HT-29 (cell line): ENCODE measurements around the gene MYO1F. TPM values are rescaled to one million over a fixed set of nuclear protein-coding genes. Genes with fewer than 3 reads are reported as not detected.
"Not testable (repeated sequence)": the region's sequence is repeated elsewhere in the genome, so short reads cannot be mapped to it uniquely, and the experiment has no call there.

ENCODE experiments used
- DNase-seq: peaks from one replicate; pipeline ENCODE4 v3.0.0-alpha.2; 2015; ENCODE audit warnings: low spot score
- total RNA-seq: library from RNA; depleted of rRNA; stranded (reverse); fragments of >200 nt; shearing (Covaris generic); gene quantifications from 2 replicates; pipeline ENCODE4 v1.2.3, GENCODE V29; 2014

Gene MYO1F
- total RNA-seq, 1 experiment from 2014 or later: not detected

DNA sequence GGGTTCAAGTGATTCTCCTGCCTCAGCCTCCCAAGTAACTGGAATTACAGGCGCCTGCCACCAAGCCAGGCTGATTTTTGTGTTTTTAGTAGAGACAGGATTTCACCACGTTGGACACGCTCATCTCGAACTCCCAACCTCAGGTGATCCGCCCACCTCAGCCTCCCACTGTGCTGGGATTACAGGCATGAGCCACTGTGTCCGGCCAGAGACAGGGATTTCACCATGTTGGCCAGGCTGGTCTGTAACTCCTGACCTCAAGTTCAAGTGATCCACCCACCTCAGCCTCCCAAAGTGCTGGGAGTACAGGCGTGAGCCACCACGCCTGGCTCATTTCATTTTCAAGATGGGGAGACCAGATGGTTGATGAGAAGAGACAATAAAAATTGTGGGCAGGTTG, 12.4 kb downstream of the MYO1F start:
- not testable (repeated sequence) for DNase-seq

DNA sequence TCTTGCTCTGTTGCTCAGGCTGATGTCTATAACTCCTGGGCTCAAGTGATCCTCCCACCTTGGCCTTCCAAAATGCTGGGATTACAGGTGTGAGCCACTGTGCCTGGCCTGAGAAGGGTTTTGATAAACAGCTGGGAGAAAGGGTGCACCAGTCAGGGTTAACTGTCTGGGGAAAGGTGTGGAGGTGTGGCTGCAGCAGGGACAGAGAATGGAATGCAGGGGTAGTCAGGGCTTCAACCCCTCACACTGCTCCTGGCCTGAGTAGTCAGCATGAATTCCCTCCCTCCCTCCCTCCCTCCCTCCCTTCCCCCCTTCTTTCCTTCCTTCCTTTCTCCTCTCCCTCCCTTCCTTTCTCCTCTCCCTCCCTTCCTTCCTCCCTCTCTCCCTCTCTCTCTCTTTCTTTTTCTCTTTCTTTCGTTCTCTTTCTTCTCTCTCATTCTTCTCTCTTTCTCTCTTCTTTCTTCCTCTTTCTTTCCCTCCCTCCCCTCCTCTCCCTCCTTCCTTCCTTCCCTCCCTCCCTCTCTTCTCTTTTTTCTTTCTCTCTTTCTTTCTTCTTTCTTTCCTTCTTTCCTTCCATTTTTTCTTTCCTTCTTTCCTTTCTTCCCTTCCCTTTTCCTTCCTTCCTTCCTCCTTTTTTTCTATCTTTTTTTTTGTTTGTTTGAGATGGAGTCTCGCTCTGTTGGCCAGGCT, 16.0 kb downstream of the MYO1F start:
- no peak for DNase-seq

DNA sequence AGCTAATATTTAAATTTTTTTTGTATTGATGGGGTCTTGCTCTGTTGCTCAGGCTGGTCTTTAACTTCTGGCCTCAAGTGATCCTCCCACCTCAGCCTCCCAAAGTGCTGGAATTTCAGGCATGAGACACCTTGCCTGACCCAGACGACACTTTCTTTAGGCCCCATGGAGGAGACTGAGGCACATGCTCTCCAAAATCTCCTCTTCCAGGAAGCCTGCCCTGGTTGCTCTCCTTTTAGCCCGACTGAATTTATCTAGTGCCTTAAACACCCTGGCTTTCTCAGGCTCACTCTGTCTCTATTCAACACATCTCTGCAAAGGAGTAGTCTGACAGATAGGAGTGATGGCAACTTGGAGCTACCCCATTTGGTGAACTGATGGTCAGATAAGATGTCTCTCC, 18.9 kb downstream of the MYO1F start:
- DNase-seq: no peak

DNA sequence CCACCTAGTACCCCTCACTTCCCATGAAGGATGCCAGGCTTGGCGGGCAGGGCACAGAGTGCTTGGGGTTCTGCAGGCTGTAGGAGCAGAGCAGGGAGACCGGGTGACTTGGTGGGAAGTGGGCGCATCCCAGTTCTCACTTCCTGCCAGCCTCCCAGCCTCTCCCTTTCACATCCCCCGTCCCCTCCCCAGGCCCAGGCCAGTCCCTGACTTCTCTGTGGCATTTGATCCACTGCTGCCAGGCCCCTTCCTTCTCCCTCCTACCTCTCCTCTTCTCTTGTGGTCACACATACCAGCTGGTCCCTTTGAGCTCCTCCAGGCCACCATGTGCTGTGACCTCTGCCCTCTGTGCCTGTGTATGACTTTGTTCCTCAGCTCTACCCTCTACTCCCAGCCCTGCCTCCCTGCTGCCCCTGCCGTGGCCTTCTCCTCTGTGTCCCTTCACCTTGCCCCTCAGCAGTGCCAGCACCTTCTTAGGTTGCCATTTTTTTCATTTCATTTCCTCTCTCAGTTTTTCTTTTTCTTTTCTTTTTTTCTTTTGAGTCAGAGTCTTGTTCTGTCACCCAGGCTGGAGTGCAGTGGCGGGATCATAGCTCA, 19.5 kb downstream of the MYO1F start:
- no peak for DNase-seq

DNA sequence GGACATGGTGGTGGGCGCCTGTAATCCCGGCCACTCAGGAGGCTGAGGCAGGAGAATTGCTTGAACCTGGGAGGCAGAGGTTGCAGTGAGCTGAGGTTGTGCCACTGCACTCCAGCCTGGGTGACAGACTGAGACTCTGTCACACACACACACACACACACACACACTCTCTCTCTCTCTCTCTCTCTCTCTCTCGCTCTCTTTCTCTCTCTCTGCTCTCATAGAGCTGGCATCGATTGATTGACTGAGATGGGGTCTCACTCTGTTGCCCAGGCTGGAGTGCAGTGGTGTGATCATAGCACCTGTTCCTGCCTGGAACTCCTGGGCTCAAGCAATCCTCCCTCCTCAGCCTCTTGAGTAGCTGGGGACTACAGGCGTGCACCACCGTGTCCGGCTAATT, 23.5 kb downstream of the MYO1F start:
- not testable (repeated sequence) for DNase-seq

DNA sequence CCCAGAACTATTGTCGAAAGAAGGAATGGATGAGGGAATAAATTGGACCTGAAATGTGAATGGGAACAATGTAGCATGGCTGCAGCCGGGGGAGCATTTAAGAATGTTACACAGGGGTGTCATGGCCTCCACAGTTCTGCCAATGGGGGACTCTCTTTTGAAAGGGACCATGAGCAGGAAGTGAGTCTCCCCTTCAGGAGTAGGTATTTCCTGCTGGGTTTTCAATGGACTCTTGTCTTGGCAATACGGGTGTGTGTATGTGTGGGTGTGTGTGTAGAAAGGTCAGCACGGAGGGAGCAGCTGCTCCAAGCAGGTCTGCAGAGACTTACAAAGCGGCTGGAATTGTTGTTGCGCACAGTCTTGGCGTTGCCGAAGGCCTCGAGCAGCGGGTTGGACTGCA, 24.4 kb downstream of the MYO1F start:
- DNase-seq: peak; percentile 45

DNA sequence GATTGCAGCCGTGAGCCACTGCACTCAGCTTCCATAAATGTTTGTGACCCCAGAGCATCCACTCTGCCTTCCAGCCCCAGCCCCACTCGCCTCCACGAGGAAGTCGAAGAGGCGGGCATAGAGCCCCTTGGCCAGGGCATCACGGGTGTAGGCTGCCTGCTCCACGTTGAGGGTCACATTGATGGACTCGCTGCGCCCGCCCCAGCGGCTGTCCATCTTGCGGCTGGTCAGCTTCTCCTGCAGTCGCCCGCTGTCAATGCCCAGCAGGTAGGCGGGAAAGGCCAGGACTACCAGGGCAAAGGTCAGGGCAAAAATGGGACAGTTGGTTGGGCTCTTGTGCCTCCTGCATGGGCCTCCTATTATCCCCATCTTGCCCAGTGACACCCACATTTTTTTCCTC, 27.2 kb downstream of the MYO1F start:
- no peak for DNase-seq

DNA sequence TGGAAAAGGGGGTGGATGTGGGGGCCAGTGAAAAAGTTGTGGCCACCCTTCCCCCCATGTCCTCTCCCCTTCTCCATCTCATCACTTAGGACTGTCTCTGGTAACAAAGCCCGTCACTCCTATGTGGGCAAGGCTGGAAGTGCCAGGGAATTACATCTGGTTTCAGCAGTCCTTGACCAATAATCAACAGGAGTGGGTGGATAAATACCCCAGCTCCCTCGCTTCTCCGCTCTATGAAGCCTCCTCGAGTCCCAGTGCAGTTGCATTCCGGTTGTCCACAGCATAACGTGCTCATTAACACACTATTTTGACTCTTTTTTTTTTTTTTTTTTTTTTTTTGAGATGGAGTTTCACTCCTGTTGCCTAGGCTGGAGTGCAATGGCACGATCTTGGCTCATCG, 31.5 kb downstream of the MYO1F start:
- no peak for DNase-seq

DNA sequence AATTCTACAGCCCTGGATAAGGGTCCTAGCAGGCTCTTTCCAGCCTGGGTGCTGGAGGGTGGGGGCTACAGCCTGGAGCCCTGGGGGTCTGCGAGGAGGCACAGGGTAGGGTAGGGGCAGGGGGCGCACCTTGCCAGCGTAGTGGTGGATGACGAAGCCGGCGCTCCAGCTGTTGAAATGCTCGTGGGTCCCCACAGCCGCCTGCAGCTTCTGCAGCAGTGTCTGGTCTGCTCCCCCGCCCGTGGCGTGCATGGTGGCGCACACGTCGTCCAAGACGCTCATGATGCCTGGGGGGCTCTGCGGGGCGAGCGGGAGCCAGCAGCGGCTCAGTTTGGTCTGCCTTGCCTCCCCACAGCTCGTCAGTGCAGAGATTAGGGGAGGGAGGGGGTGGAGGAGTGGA, 33.1 kb downstream of the MYO1F start:
- no peak for DNase-seq

DNA sequence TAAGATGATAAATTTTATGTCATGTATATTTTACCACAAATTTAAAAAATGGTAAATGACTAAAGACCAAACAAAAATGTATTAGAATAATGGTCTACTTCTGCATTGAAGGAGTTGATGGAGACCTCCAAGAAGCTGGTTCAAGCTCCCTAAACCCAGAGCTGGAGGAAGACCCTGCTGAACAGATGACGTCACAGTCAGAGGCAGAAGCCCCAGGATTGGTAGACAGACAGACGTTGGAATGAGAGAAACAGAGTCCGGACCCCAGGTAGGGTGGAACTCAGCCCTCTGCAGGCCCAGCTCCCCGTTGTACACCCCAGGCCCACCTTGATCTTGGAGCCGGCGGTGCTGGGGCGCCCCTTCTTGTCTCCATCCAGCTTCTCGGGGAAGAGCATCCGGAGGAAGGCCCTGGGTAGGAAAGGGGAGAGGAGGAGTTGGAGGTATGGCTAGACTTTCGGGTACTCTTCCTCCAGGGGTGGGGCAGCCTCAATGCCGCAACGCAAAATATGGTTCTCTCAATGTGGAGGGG, 37.6 kb downstream of the MYO1F start:
- no peak for DNase-seq

DNA sequence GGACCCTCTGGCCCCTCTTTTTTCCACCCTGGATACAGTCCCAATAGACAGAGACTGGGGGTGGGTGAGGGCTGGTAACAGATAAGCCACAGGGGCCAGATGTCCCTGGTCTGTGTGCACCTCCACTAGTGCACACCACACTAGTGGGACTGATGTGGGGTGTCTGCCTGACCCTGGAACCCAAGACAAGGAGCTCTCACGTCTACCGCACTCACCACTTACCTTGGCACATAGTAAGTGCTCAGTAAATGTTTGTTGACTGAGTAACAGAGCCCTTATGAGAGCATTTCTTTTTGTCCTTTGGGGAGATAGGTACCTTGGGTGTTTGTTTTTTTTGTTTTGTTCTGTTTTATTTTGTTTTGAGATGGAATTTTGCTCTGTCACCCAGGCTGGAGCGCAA, 40.1 kb downstream of the MYO1F start:
- no peak for DNase-seq

DNA sequence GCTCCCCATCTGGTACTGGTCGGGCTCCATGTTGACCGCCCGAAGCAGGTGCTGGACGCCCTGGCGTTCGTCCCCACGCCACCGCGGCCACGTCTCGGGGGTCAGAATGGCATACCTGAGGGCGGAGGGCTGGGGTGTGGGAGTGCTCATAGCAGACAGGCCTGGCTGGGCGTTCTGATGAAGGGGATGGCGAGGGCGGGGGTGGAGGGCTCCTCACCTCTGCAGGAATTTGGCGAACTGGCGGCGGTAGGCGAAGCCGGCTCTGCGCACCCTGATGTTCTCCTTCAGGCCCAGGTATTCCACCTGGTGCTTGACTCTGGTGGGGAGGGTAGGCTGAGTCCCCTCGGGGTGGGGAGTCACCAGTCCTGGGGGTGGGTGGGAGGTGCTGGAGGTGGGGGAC, 41.0 kb downstream of the MYO1F start:
- no peak for DNase-seq

DNA sequence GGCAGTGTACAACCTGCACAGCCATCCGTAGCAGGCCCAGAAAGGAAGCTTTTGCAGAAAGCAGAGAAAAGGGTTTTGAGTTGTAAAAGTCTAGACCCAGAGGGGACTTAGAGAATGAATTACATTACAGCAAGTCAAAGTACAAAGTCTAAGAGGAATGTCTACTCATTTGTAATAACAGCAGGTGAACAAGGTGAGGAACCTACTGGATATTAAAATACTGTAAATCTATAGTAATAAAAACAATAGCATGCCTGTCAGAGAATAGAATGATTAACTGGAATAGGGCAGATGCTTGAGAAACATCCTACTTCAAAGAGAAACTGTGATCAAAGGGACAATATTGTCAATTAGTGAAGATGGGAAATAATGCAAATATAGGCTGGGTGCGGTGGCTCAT, 45.0 kb downstream of the MYO1F start:
- no peak for DNase-seq

DNA sequence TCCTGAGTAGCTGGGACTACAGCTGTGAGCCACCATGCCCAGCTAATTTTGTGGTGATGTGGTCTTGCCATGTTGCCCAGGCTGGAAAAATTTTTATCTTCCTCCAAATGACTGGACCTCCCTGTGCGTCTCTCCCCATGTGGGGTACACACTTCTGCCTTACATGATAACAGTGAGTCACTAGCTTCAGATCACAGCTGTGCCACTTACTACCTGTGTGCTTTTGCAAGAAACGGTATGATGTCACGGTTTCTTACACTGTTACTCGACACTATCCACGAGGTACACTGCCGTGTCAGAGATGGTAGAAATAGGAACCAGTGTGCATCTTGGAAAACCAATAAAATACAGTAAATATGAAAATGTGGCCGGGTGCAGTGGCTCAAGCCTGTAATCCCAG, 45.8 kb downstream of the MYO1F start:
- no peak for DNase-seq

DNA sequence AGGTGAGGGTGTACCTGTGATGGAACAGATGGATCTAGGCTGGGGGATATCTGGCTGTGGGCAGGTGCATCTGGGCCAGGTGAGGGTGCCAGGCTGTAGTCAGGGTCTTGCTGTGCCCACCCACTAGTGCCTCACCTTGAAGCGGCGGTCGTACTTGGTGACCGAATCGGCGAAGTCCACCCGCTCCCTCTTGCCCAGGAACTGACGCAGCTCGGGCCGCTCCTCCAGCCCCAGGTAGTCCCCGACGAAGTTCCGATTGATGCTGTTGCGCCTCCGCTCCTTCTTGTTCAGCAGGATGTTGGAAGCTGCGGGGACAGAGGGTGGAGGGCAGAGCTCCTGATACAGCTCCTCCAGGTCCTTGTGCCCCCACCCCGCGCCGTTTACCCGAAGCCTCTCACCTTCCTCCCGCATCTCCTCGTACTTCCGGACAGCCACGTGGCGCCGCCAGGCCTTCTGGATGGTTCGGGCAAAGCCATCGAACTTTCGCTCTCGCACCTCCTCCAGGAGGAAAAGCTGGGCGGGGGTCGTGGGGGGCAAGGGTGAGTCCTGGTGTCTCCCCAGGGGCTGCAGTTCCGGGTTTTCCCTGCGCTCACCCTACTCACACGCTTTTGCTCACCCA, 47.1 kb downstream of the MYO1F start:
- DNase-seq: no peak

DNA sequence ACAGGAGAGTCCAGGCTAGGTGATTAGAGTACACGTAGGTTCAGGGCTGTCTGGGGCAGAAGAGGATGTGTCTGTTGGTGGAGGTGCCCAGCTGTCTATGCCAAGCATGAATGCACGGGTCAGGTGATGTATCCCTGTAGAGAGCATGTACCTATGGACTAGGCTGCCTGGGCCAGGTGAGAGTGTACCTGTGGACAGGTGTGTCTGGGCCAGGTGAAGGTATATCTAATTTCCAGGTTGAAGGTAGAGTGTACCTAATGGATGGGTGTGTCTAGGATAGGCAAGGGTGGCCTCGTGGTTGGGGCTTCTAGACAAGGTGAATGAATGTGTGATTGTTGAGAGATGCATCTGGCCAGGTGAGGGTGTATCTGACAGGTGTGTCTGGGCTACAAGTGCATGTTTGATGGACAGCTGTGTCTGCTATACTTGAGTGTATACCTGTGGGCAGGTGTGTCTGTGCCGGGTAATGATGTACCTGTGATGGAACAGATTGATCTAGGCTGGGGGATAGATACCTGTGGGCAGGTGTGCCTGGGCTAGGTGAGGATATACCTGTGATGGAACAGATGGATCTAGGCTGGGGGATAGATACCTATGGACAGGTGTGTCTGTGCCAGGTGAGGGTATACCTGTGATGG, 47.8 kb downstream of the MYO1F start:
- DNase-seq: no peak

DNA sequence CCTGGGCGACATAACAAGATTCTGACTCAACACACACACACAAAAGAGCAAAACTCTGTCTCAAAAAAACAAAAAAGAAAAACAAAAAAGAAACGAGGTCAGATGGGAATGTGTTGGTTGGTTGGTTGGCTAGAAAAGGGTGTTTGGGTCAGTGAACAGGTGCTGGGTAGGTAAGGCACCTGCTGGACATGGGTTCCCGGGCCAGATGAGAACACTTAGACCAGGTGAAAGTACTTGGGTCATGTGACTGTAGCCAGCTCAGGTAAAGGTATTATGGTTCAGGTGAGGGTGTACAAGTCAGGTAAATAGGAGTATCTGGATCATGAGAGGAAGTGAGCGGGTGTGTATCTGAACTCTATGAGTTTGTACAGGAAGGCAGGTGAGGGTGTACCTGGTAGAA, 48.7 kb downstream of the MYO1F start:
- DNase-seq: no peak

DNA sequence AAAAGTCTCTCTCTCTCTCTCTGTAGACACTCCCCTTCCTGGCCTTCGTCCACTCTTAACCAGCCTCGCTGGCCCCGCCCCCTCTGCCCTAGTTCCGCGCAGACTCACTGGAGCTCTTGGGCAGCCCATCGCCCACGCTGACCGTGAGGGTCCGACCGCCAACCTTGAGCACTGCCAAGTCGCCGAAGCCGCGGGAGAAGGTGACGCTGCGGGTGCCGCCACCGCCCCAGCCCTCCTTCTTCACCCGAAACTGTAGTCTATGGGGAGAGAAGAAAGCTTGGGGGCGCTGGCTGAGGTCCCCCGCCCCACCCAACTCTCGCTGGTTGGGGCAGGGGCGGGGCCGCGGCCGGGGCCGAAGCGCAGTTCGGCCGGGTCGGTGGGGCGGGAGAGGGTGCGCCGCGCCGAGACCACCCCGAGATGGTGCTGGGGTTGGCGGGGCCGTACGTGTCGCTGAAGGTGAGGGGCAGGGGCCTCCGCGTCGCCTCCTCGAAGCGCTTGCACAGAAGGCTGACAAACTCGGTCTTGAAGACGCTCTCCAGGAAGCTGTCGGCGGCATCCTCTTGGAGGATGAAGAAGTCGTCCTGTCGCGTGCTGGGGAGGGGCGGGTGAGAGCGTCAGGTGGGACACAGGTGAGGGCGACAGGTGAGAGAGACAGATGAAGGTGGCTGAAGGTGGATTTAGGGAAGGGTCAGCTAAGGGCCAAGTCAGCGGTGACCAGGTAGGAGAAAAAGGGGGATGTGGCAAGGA, 50.7 kb downstream of the MYO1F start:
- DNase-seq: peak; percentile 60

DNA sequence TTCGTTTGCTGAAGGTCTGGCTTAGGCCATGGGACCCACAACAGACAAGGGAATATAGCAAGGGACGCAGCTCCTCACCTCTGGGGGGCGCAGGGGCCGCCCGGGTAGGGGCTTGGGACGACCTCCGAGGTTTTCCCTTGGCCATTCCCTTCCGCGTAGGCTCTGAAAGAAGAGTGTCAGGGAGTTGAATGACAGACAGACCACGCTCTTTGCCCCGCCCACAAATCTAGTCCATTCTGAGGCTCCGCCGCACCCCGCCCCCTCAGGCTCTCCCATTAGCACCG, 51.9 kb downstream of the MYO1F start:
- DNase-seq: no peak

DNA sequence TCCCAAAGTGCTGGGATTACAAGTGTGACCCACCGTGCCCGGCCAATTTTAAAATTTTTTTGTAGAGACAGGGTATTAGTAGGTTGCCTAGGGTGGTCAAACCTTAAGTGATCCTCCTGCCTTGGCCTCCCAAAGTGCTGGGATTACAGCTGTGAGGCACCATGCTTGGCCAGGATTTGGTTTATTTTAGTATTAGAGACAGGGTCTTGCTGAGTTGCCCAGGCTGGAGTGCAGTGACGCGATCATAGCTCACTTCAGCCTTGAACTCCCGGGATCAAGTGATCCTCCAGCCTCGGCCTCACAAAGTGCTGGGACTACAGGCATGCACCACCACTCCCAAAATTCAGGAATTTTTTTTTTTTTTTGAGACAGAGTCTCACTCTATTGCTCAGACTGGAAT, 57.9 kb downstream of the MYO1F start:
- DNase-seq: no peak

DNA sequence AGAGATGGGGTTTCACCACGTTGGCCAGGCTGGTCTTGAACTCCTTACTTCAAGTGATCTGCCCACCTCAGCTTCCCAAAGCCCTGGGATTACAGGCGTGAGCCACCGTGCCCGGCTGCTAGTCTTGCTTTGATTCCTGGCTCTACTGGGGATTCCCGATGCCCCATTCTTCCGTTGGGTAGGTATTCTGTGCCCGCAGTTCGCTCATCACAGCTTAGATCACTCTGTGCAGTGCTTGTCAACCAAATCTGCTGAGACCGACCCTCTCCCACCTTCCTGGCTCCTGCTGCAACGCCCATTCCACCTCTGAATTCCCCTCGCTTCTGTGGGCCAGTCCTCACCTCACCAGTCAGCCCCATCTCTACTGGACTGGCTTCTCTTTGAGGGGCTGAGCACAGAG, 58.7 kb downstream of the MYO1F start:
- DNase-seq: no peak
